GM13976 (cell line): Measurements from ENCODE around the gene ADA.
"Not testable (repeated sequence)": the region's sequence is repeated elsewhere in the genome, so short reads cannot be mapped to it uniquely, and the experiment has no call there.

ENCODE experiments used
- DNase-seq: peaks from one replicate; pipeline ENCODE4 v3.0.0; 2012; ENCODE audit warnings: low spot score
- CTCF ChIP-seq: IDR thresholded peaks from 2 replicates; pipeline ENCODE4 v1.5.1; 2012; ENCODE audit warnings: borderline replicate concordance, mild to moderate bottlenecking; ENCODE audit not compliant: insufficient read depth; ENCODE audit errors: extremely low read depth, missing control alignments, control extremely low read depth
- in situ Hi-C: fragments of 300-500 bp; cut with MboI; formaldehyde crosslinking; loops from one replicate; pipeline ENCODE4 v1.12.0; 2022; ENCODE audit warnings: low sequenced_read_pairs, mixed read lengths, inconsistent platforms; ENCODE audit not compliant: unreplicated experiment

The ADA gene

DNA sequence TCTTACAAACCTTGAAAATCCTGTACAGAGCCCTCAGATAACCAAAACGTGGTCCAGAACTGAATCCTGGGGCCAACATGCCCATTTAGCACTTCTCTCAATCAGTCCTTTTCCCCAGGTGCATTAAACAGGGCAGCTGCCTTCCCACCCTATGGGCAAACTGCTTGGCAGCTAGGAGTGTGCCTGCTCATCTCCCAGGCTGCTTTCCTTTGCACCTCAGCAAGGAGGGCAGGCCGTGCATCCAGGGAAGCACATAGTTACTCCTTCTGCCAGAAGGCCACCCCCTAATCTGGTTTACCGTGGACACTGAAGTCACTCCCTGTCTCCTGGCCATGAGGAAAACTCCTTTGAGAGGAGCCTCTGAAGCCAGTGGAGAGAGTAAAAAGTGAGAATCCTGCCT, 59.1 kb downstream of the ADA start:
- in situ Hi-C loops: no loop called here
- TF ChIP-seq CTCF: no peak
- DNase-seq: no peak

- in situ Hi-C loops: no loop called here
- DNase-seq: no peak
- TF ChIP-seq CTCF: no peak
Observed at GRCh38 chr20:44590980-44591778, 60.3 kb downstream of the ADA start.

DNA sequence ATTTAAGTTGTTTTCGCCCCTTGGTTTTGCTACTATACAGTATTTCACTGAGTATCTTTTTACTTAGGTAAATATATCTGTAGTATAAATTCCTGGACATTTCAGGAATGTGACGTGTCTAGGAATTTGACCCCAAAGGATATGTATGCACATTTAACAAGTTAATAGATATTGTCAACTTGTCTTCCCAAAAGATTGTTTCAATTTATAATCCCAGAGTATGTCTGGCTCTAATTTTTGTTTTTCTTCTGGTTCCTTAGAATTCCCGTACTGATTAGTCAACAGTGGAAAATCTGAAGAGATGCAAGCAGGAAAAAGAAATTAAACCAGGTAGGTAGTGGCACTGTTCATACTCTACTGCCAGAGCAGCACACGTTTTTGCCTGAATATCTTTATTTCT, 62.0 kb downstream of the ADA start:
- no peak for TF ChIP-seq CTCF
- in situ Hi-C loops: no loop called here
- no peak for DNase-seq

GRCh38 chr20:44588321-44588720, 63.2 kb downstream of the ADA start:
- in situ Hi-C loops, DNase-seq: not testable (repeated sequence)

DNA sequence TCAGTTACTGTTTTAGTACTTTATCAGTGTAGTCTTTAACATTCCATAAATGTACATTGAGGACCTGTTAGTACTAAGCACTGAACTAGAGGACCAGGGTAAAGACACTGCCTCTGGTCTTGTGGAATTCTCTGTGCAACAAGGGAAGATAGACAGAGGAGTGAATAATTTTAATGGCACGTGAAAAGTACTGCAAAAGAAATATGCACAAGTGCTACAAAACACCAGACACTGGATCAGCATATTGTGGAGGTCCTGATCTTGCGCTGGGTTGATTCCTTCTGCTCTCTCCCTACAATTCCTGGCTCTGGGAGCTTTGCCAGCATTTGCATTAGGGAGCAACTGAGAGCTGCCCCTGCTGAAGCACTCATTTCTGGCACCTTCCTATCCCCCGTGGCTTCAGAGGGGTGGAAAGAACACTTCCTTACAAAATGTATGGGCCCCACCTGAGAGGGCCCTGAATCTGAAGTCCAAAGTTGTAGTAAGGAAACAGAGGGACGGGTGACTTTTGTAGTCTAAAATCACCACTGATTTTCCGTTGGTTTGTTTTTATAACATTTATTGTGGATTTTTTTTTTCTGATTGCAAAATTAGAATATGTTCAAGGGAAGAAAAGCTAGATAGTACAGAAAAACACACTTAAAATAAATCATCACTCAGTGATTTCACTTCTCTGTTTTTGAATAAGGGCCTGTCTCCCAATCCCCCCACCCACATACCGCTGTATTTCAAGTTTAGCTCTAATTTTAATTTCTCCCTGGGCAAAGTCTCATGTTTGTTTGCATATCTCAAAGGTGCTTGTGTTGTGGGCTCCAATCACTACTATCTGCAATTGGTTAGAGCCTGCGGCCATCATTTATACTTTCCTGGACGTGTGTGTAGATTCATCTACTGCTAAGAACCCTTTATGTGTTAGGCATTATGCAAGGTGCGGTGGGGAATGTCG, 64.2 kb downstream of the ADA start:
- TF ChIP-seq CTCF: no peak
- in situ Hi-C loops: no loop called here
- DNase-seq: no peak

GRCh38 chr20:44586289-44586911, 65.1 kb downstream of the ADA start:
- peak; percentile 42 for DNase-seq
- in situ Hi-C loops: no loop called here
- TF ChIP-seq CTCF: no peak
